Skeletal muscle cell (primary cell): Measurements from ENCODE around the gene MALRD1.

Experiments used
- DNase-seq: peaks from one replicate; pipeline ENCODE4 v3.0.0-alpha.2; 2010; ENCODE audit warnings: low read depth
- H3K4me3 ChIP-seq: 2 replicates; pipeline ENCODE4 v1.5.1; 2011; ENCODE audit warnings: low read depth, mild to moderate bottlenecking, control low read depth, low read length, moderate library complexity

MALRD1 gene

DNA sequence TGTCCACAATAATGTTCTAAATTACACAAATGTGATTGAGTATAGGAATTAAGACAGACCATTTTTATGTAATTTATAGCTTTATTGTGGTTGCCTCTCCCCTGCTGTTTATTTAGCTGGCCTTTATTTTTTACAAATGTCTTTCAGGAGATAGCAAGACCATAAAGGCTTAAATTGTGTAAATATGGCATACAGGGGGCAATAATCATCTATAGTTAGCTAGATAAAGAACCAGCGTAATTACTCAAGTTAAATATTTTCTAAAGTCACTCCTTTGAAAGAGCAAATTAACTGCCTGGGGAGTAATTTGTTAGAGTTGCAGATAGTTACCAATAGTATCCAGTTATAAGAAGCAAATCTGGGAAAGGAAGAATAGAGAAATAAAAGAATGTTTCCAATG is at the start of gene MALRD1:
TSS of gene MALRD1 (plus strand) at position 313 of the 400 bp plus-strand sequence. CDS start 138 bp downstream, outside the sequence.
- no peak for DNase-seq
- no peak within 1 kb of the TSS for H3K4me3 ChIP-seq

DNA sequence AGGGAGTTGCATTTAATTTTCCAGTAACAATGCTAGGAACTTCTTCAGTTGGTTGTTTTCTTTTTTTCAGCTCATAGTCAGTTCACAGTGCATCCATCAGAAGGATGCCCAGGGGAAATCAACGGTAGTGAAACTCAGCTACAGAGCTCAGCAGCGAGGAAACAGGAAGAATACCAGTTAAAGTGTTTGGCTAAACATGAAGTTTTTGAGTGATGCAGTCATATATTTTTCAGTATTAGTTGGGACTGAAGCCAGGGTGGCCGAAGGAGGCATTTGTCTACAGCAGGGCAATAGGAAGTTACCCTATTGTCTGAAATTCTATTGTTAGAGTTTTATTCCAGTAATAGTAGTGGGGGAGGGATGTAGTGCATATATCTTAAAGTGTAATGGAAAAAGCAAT is 45.3 kb upstream of the MALRD1 start:
- no peak overlapping the region for H3K4me3 ChIP-seq
- peak; percentile 36 for DNase-seq

DNA sequence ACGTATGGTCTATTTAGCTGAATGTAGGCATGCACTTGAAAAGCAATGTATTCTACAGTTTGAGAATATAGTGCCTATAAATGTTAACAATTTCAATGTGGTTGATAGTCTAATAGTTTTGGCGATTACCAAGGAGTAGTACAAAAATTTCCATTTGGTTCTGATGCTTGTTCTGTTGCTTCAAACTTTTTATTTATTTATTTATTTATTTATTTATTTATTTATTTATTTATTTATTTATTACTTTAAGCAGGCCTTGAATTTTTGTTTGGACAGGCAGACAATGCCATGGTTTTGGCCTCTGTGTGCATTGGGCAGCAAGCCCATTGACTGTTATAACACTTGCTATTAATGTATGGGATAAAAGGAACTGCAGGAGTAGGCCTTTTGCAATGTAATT is 36.5 kb upstream of the MALRD1 start:
- no peak for DNase-seq
- no peak overlapping the region for H3K4me3 ChIP-seq

DNA sequence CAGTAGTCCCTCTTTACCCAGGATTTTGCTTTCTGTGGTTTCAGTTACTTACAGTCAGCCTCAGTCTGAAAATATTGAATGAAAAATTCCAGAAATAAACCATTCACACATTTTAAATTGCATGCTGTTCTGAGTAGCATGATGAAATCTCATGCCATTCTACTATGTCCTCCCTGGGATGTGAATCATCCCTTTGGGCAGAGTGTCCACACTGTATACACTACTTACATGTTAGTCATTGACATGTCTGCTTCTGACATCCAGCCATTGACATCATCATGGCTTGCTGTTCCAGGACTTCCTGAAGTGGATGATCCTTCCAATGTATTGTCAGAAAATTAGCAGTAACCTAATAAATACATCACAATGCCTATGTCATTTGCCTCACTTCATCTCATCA is 34.6 kb upstream of the MALRD1 start:
- no peak overlapping the region for H3K4me3 ChIP-seq
- DNase-seq, result peak; percentile 91

DNA sequence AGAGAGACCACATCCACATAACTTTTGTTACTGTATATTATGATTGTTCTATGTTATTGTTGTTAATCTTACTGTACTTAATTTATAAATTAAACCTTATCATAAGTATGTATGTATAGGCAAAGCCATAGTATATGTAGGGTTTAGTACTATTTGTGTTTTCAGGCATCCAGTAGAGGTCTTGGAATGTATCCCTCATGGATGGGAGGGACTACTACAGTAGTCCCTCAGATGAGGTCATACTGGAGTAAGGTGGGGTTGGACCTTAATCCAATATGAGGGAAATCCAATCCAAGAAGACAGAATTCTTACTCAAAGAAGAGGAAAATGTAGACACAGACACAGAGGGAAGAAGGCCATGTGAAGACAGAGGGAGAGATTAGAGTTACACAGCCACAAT is 34.1 kb upstream of the MALRD1 start:
- H3K4me3 ChIP-seq, result no peak overlapping the region
- no peak for DNase-seq

DNA sequence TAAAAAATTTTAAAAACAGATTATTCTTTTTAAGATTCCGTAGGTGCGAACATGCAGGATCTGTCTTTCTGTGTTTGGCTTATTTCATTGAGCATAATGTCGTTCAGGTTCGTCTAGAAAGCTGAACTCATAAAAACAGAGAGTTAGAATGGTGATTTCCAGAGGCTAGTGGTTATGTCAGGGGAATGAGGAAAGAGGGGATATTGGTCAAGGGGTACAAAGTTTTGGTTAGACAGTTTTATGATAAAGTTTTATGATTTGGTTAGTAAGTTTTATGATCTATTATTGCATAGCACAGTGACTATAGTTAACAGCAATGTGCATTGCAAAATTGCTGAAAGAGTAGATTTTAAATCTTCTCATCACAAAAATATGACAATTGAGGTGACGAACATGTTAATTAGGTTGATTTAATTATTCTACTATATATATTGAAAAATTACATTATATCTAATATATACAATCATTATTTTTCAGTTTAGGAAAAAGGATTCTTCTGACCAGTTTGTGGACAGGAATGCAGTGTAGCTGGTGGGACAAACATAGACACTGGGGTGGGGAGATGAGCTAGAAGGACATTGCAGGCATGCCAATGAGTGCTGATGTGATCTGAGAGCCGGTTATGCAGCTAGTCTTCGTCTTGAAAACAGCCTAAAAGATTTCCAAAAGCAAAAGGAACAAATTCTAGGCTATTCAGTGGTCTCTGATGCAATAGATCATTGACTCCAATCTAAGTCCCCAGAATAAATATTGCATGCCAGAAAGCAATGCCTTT is 31.3 kb upstream of the MALRD1 start:
- H3K4me3 ChIP-seq, result no peak overlapping the region
- no peak for DNase-seq

DNA sequence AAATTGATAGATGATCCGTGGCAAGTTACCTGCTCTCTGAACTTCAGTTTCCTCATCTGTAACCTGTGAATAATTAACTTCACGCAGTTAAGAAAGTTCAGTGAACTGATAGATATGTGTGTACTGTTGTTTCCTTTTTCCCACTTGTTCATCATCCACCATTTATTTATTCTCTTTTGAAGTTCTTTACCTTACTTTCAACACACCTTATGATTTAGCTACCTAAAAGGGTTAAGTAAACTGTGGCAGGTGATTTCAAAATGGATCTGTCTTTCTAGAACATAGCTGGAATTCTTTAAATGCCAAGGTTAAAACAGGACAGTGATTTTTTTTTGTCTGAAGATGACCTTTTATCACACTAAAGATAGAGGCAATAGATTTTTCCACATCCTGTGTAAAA is 27.4 kb upstream of the MALRD1 start:
- DNase-seq, result no peak
- H3K4me3 ChIP-seq, result no peak overlapping the region

DNA sequence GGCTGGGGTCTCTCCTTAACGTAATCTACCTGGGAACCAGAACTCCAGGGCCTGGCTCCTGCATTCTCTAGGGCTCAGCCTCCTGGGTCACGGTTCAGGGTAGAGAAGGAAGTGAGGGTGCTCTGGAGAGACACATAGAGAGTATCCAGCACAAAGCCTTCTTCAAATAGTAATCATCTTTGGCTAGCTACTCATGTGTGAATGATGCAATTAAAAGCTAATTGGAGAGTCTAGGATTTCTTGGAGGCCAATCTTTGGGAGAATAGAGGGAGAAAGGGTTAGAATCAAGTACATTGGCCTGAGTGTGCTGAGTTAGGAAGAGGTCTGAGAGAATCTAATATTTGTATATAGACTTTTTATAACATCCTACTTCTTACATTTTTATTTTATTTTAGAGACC is 24.0 kb upstream of the MALRD1 start:
- DNase-seq, result no peak
- H3K4me3 ChIP-seq, result no peak overlapping the region

DNA sequence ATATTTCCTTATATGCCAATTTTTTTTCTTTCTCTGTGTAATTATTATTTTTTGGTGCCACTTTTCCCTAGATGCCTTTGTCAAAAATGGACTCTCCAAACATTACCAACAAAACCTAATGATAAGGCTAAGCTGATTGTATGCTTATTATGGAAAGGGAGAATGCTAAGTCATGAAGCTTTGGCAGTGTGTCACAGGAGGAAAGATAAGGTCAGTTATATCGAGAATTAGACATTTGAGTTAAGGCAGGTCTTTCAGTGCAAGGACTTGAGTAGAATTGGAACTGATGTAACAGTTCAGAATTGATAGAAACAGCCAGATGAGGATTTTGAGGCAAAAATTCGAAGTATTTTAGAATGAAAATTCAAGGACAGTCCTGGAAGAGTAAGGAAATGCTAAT is 16.8 kb upstream of the MALRD1 start:
- H3K4me3 ChIP-seq, result no peak overlapping the region
- DNase-seq, result no peak

DNA sequence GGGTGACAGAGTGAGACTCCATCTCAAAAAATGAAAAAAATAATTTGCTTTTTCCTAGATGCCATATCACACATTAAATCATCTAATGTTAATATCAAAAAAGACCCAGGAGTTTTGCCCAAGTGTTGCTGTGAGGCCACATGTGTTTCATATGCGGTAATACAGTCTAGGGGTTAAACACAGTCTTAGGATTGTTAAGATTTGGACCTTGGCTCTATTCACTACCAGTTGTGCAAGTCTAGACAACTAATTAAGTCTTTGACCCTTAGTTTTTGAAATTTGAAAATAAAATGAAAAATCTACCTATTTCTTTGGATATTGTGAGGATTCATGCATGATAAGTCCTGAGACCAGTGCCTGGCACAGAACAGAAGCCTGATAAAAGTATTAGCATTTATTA is 14.9 kb upstream of the MALRD1 start:
- DNase-seq, result no peak
- H3K4me3 ChIP-seq, result no peak overlapping the region

DNA sequence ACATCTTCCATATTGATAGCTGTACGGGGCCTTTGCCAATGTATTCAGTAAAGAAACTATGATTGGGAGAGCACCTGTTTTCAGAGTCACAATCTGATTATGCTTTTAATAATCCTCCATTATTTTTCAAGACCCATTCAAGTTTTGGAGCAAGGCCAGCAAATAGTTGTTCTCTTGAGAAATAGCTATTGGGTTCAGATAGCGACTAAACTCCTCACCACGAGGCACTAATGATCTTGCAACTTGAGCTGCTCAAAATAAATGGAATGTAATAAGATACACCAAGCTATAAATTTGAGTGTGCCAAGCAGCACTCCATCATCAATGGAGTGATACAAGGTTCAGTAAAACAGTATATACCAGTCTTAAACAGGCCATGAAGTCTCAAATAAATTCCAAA is 7.4 kb upstream of the MALRD1 start:
- no peak overlapping the region for H3K4me3 ChIP-seq
- DNase-seq, result no peak

DNA sequence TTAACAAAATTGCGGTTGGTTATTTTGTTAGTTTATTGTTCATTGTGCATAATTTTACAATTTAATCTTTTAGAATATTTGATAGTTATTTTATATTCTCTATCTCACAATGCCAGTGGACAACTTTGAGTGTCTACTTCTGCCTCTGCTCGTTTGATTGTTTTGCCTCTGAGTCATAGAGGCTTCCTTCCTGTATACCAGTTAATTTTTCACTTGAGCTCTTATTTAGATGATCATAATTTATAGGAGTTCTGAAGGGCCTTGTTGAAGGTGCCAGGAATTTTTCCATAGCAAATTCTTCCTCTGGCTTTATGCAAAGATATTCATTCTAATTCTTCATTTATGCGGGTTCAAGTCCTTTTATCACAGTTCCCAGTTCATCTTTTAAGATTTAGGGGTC is 5.2 kb upstream of the MALRD1 start:
- DNase-seq, result no peak
- no peak overlapping the region for H3K4me3 ChIP-seq

DNA sequence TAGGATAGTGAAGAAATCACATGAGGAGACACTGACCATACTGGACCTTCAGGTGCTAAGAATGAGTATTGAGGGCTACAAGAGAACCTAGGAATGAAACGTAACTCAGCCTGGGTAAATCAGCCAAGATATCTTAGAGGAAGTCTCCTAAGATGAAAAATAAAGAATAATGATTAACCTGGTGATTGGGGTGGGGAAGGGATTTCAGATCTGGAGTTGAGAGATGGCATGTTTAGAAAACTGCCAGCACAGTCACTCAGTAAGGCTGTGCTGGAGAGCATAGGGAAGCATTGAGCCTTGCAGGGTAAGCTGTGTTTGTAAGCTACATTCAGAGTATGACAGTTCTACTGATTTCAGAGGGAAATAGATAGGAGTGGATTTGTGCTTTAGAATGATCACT is 1.9 kb upstream of the MALRD1 start:
- DNase-seq, result no peak
- no peak overlapping the region for H3K4me3 ChIP-seq

DNA sequence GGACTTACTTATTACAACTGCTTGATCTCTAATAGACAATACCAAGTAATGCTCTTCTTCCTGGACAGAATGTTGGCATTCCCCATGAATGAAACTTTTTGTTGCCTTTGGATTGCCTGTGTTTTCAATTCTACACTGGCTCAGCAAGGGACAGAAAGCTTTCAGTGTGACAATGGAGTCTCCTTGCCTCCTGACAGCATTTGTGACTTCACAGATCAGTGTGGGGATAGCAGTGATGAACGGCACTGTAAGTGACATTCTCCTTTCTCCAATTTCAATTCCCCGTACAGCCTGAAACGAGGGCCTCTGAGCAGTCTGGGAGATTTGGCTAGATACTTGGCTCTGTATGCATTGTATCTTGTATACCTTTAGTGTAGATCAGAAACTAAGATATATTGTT is 290 bp downstream of the MALRD1 start:
- no peak for DNase-seq
- no peak overlapping the region for H3K4me3 ChIP-seq

DNA sequence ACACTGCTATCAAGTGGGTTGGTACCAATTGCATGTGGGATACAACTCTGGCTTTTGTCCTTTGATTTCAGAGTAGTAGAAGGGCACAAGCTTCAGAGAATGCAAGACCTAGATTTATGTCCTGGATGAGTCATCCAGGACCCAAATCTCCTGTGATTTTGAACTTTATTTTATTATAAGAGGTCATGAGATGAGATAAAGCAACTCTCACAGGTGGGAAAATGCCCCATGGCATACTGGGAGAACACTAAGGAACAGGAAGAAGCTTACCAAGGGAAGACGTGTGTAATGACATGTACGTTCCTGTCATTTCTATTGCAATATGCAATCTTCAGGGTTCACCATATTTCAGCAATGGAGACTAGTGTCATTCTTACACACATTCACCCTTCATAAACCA is 966 bp downstream of the MALRD1 start:
- H3K4me3 ChIP-seq, result no peak overlapping the region
- no peak for DNase-seq

DNA sequence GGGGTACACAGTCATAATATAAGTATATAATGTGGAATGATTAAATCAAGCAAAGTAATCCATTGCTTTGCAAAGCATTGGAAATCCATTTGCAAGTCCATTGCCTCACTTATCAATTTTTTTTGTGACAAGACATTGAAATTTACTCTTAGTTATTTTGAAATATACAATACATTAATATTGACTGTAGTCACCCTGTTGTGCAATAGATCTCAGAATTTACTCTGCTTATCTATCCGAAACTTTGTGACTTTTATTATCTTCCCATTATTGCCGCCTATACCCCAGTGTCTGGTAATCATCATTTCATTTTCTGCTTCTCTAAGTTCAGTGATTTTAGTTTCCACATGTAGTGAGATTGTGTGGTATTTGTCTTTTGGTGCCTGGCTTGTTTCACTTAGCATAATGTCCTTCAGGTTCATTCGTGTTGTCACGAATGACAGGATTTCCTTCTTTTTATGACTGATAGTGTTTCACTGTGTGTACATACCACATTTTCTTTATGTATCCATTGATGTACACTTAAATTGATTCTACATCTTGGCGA is 5.8 kb downstream of the MALRD1 start:
- no peak for DNase-seq
- no peak overlapping the region for H3K4me3 ChIP-seq

DNA sequence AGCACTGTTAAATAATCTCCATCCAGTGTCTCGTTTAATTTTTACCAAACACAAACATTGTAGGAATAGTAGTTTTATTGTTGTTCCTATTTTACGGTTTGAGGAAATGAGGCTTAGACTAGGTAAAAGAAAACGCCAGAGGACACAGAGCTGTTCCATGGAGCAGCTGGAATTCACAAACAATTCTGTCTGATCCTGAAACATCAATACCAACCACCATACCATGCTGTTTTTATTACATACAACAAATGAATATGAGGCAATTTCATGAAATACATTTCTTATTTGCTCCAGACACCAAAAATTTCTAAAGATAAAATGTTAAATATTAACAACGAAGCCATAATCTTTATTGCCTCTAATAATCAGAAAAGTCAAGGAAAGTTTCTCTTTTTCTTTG is 9.4 kb downstream of the MALRD1 start:
- no peak for DNase-seq
- H3K4me3 ChIP-seq, result no peak overlapping the region

DNA sequence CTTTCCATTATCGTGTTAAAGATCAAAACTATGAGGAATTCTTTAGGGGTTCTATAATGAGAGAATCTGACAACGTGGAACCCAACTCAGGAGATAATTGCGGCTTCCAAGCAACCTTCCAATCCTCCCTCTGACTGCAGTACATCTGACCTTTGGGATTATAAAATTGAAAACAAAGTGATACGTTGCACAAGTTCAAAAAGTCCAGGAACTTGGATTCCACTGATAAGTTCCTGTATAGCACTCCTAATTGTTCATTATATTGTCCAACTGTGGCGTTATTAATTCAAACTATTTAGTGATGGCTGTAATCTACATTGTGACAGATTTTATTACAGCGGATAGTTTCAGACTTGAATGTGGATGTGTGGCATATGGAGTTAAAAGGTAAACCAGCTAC is 15.4 kb downstream of the MALRD1 start:
- H3K4me3 ChIP-seq, result no peak overlapping the region
- DNase-seq, result no peak

DNA sequence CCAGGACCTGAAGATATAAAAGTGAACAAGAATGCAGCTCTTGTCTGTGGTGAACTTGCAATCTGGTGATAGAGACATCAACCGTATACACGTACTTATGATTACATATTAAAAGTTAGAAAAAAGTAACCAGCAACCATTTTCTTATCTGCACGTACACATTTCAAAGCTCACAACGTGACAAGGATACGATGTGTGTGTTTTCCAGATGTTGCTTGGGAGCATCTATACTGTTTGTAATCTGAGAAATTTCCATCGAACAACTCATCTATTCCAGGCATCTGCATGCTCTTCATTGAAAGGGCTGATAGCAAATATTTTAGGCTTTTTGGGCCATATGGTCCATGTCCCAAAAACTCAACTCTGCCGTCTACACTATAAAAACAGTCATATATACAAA is 23.3 kb downstream of the MALRD1 start:
- DNase-seq, result no peak
- H3K4me3 ChIP-seq, result no peak overlapping the region

DNA sequence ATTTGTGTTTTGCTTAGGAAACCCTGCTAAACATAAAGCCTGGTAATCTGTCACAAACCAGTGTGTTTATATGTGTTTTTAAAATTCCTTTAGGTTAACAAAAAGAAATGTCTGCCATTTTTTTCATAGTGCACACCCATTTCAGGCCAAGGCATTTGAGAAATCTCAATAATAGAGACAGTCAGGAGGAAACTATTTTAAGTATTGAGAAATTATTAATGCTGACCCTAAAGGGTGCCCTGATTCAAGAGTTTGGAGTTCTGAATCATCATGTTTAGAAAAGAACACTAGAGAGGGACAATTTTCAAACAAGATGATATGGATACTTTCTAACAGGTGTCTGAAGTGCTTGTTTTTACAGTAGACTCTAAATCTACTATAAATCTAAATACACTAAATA is 28.7 kb downstream of the MALRD1 start:
- no peak for DNase-seq
- H3K4me3 ChIP-seq, result no peak overlapping the region

DNA sequence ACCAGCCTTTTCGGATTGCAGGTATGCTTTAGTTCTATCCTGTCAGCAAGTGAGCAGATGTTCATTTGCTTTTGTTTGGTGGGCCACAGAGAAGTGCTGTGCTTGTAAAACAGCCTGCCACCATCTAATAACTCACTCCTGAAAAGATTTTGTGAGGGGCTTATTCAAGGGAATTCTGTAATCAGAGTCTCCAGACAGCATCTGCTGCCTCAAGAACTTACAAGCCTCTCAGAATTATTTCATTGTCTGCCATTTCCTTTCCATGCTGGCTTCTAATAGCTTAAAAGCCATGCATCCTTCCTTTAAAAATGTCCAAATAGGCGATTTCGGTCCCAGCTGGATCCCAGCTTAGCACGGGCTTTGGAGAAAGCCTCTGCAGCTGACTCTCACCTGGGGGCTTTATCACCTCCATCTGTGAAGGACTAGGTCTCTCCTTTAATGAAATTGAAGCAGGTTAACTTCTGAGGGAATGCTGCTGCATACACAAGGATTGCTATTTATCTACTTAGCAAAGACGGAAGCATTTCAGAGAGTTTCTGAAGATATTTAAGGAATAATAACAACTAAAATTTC is 48.0 kb downstream of the MALRD1 start:
- DNase-seq, result no peak

More for the DNA sequence above, 48.0 kb downstream of the MALRD1 start:
- H3K4me3 ChIP-seq, result no peak overlapping the region
